GM12878 (cell line): ENCODE measurements around the gene ATG4B. TPM values are rescaled to one million over a fixed set of nuclear protein-coding genes. Genes with fewer than 3 reads are reported as not detected.

ENCODE experiments used
- ATAC-seq: fragments of 200-7000 bp; cut with Tn5 transposase; 3 replicates; pipeline ENCODE4 v1.9.1; 2020; ENCODE audit warnings: mild to moderate bottlenecking, moderate library complexity
- BruUV-seq: library from RNA; stranded (reverse); fragments of 400-500 nt; replicated peaks from 2 replicates; lab custom pipeline; 2021; lab: Mats Ljungman, UMichigan
- CTCF ChIA-PET: fragments of 300-600 bp; sonication (Branson Sonifier 250); formaldehyde crosslinking; extraction: SDS; loops from one replicate; lab custom pipeline; 2021; ENCODE audit warnings: inconsistent platforms; lab: Yijun Ruan, JAX
- POLR2A ChIA-PET: fragments of 350-600 bp; formaldehyde crosslinking; extraction: SDS; loops from one replicate; lab custom pipeline; 2021; ENCODE audit warnings: inconsistent platforms; lab: Charles Lee
- RAD21 ChIA-PET: fragments of 300-600 bp; sonication (Branson Sonifier 250); formaldehyde crosslinking; loops from one replicate; lab custom pipeline; 2023; ENCODE audit warnings: antibody characterized with exemption; ENCODE audit not compliant: unreplicated experiment; lab: Charles Lee
- SMC1A ChIA-PET: fragments of 300-600 bp; sonication (Branson Sonifier 250); formaldehyde crosslinking; loops from one replicate; lab custom pipeline; 2023; ENCODE audit not compliant: unreplicated experiment, uncharacterized antibody; lab: Charles Lee
- DNase-seq: peaks from one replicate; pipeline ENCODE4 v3.0.0-alpha.2; 2011; ENCODE audit warnings: low read depth, low spot score
- FAIRE-seq: peaks from 3 replicates; lab custom pipeline; 2011; peaks lifted over from hg19 to GRCh38; lab: Jason Lieb, UNC
- H2AFZ ChIP-seq: 2 replicates; pipeline ENCODE4 v1.6.0; 2011; ENCODE audit warnings: low read depth, low read length, control low read depth; ENCODE audit not compliant: control insufficient read depth
- H3K27ac ChIP-seq: 2 replicates; pipeline ENCODE4 v1.5.1; 2011; ENCODE audit warnings: control low read depth; ENCODE audit not compliant: control insufficient read depth, insufficient read depth
- H3K27me3 ChIP-seq, 2 experiments: replicated peaks in 1 of 2; 2 replicates each; pipeline versions ENCODE4 v1.6.0 to v1.6.1; 2011; ENCODE audit warnings: low read length in 1 of 2; ENCODE audit not compliant: control insufficient read depth in 2 of 2, insufficient read depth in 2 of 2
- H3K36me3 ChIP-seq, 2 experiments: 2 replicates each; pipeline ENCODE4 v1.5.1; 2011; ENCODE audit warnings: low read length in 1 of 2; ENCODE audit not compliant: control insufficient read depth in 2 of 2, insufficient read depth in 2 of 2
- H3K4me1 ChIP-seq: 2 replicates; pipeline ENCODE4 v1.6.1; 2011; ENCODE audit warnings: mild to moderate bottlenecking, low read length, moderate library complexity, mixed read lengths; ENCODE audit not compliant: control insufficient read depth, insufficient read depth
- H3K4me2 ChIP-seq: 2 replicates; pipeline ENCODE4 v1.6.0; 2011; ENCODE audit warnings: control low read depth; ENCODE audit not compliant: control insufficient read depth, insufficient read depth
- H3K4me3 ChIP-seq: fragments of 200-600 bp; sonication (generic); 2 replicates; pipeline ENCODE4 v1.5.1; 2016
- H3K79me2 ChIP-seq: 2 replicates; pipeline ENCODE4 v1.6.0; 2011; ENCODE audit warnings: low read length; ENCODE audit not compliant: control insufficient read depth, insufficient read depth
- H3K9ac ChIP-seq: 2 replicates; pipeline ENCODE4 v1.8.0; 2011; ENCODE audit warnings: low read length, control low read depth, mixed read lengths; ENCODE audit not compliant: control insufficient read depth, insufficient read depth
- H3K9me3 ChIP-seq: replicated peaks from 3 replicates; pipeline ENCODE4 v1.5.1; 2011; ENCODE audit warnings: mild to moderate bottlenecking, low read length; ENCODE audit not compliant: control insufficient read depth, insufficient read depth
- H4K20me1 ChIP-seq: 2 replicates; pipeline ENCODE4 v1.6.0; 2011; ENCODE audit not compliant: control insufficient read depth, insufficient read depth
- BHLHE40 ChIP-seq, 2 experiments: fragments of 450-650 bp in 1 of 2; IDR thresholded peaks; 2 replicates each; pipeline ENCODE4 v1.6.1; 2011 to 2017; ENCODE audit warnings: low read depth in 2 of 2, borderline replicate concordance in 1 of 2, improper control_type of control experiment in 1 of 2, low read length in 1 of 2, mild to moderate bottlenecking in 1 of 2
- CREM ChIP-seq: IDR thresholded peaks from 2 replicates; pipeline ENCODE4 v1.6.1; 2014; ENCODE audit warnings: antibody characterized with exemption, low read depth
- HDGF ChIP-seq: fragments of 450-650 bp; IDR thresholded peaks from 2 replicates; pipeline ENCODE4 v1.6.1; 2016; ENCODE audit warnings: antibody characterized with exemption
- NFXL1 ChIP-seq: fragments of 450-650 bp; IDR thresholded peaks from 2 replicates; pipeline ENCODE4 v1.6.1; 2017; ENCODE audit warnings: antibody characterized with exemption, mild to moderate bottlenecking, borderline replicate concordance
- NKRF ChIP-seq: fragments of 450-650 bp; conservative IDR thresholded peaks from 2 replicates; pipeline ENCODE4 v1.6.1; 2017; ENCODE audit warnings: mild to moderate bottlenecking, moderate library complexity
- NR2C1 ChIP-seq: fragments of 450-650 bp; IDR thresholded peaks from 2 replicates; pipeline ENCODE4 v1.6.1; 2017; ENCODE audit warnings: antibody characterized with exemption, mild to moderate bottlenecking, moderate library complexity
- RCOR1 ChIP-seq: conservative IDR thresholded peaks from 2 replicates; pipeline ENCODE4 v1.6.1; 2012; ENCODE audit warnings: low read depth, low read length, improper control_type of control experiment
- RELA ChIP-seq: fragments of 450-650 bp; IDR thresholded peaks from 2 replicates; pipeline ENCODE4 v1.8.0; 2014; ENCODE audit warnings: borderline replicate concordance; ENCODE audit not compliant: partially characterized antibody
- RFX5 ChIP-seq: IDR thresholded peaks from 2 replicates; pipeline ENCODE4 v1.6.1; 2011; ENCODE audit warnings: low read depth, low read length, improper control_type of control experiment
- SMC3 ChIP-seq: IDR thresholded peaks from 2 replicates; pipeline ENCODE4 v1.6.1; 2011; ENCODE audit warnings: low read length, improper control_type of control experiment, borderline replicate concordance
- SREBF1 ChIP-seq: IDR thresholded peaks from 2 replicates; pipeline ENCODE4 v1.6.1; 2012; ENCODE audit warnings: mild to moderate bottlenecking, low read length
- TARDBP ChIP-seq: IDR thresholded peaks from 2 replicates; pipeline ENCODE4 v1.6.1; 2016; ENCODE audit warnings: borderline replicate concordance
- ZNF24 ChIP-seq: fragments of 450-650 bp; IDR thresholded peaks from 2 replicates; pipeline ENCODE4 v1.6.1; 2017; ENCODE audit warnings: antibody characterized with exemption, mild to moderate bottlenecking
- ZNF687 ChIP-seq: fragments of 450-650 bp; IDR thresholded peaks from 2 replicates; pipeline ENCODE4 v1.6.1; 2017; ENCODE audit warnings: mild to moderate bottlenecking, moderate library complexity
- WGBS: methylation state at CpG from one replicate; pipeline ENCODE4 v1.1.6; 2016; ENCODE audit warnings: low lambda C conversion rate; ENCODE audit not compliant: insufficient replicate concordance, insufficient coverage; ENCODE audit errors: missing lambda C conversion rate; 5-methylcytosine and 5-hydroxymethylcytosine counted together
- in situ Hi-C: fragments of 300-500 bp; cut with MboI; formaldehyde crosslinking; loops from 9 replicates; pipeline ENCODE4 v1.14.3; 2018; ENCODE audit warnings: mixed read lengths
- intact Hi-C: fragments of 100-400 bp; cut with micrococcal nuclease; formaldehyde crosslinking; loops from one replicate; pipeline ENCODE4 v1.14.2; 2022; ENCODE audit not compliant: unreplicated experiment
- polyA plus RNA-seq, 11 experiments: library from polyadenylated mRNA; depleted of rRNA in 4 of 11; unstranded in 6 of 11; stranded (reverse) in 5 of 11; fragments of >200 nt; fragmentation: Nextera tagmentation in 4 of 11; fragmentation: Illumina TruSeq in 1 of 11; extraction: Ambion mirVana in 4 of 11; extraction: Trizol in 1 of 11; gene quantifications; 1 replicate in 1 of 11; 2 replicates in 10 of 11; pipeline versions ENCODE4 v1.2.1 to v1.2.3, GENCODE V29; 2011 to 2016; ENCODE audit warnings: inconsistent platforms in 2 of 11, missing spikeins in 2 of 11, low read depth in 1 of 11
- total RNA-seq, 4 experiments: library from RNA; depleted of rRNA in 3 of 4; stranded (reverse); fragments of >200 nt in 3 of 4; fragmentation: Illumina TruSeq in 1 of 4; extraction: Trizol in 1 of 4; gene quantifications; 2 replicates each; pipeline versions ENCODE4 v1.2.1 to v1.2.3, GENCODE V29; 2013 to 2021

ATG4B gene
- total and polyA plus RNA-seq, 10 of the 15 experiments (the other 5 are each of a cell fraction or from before 2014, with no cell fraction given), result 5.8 to 84.1 (median 64.9) TPM

GRCh38 chr2:241686650-241687425, 49.3 kb downstream of the ATG4B start, which contains the start of gene DTYMK (continued):
- TF ChIP-seq ZNF687, result peak; percentile 80
- TF ChIP-seq HDGF, result no peak
- TF ChIP-seq BHLHE40 (IDR thresholded peaks at IDR 0.05; ENCODE audit: borderline replicate concordance in 1 of 2, low read depth in 2 of 2, low read length in 1 of 2), result peak; percentile 50 to 94; a peak in 3 of 4 replicates

GRCh38 chr2:241689306-241689705, 51.8 kb downstream of the ATG4B start:
- Histone ChIP-seq H3K4me2 (no peak overlapping the region), H3K79me2 (peaks cover 35% of the 10 kb centered on the region), H3K9ac (no peak overlapping the region), H3K36me3 (peaks cover under 1 to 6% of the 10 kb centered on the region in 2 experiments; a peak in 3 of 4 replicates), H3K4me1 (peaks cover 7% of the 10 kb centered on the region; the same call in 1 of the 2 replicates), H3K27me3 (no peaks in the 10 kb centered on the region), H3K4me3 (no peak overlapping the region), H4K20me1 (no peaks in the 10 kb centered on the region), H3K9me3 (no peaks in the 10 kb centered on the region), H2AFZ (no peak overlapping the region), H3K27ac (no peak overlapping the region)
- POLR2A ChIA-PET, result interaction anchor here (0.6 to 1.8 kb wide), 2 partner anchors 13 to 413 kb away, joined by 3 to 5 read pairs; partner anchors contain the start of gene ING5
- CTCF ChIA-PET, result interaction anchor here (1.5 to 2.5 kb wide), 2 partner anchors 13 to 30 kb away, joined by 4 to 10 read pairs; partner anchors contain the start of gene ING5
- no peak for DNase-seq
- RAD21 ChIA-PET, result interaction anchor here (0.7 kb wide), 1 partner anchor 9 kb away, joined by 4 read pairs; no protein-coding TSS in a partner anchor
- no peak for ATAC-seq
- WGBS, result 88% methylated on average over 10 of the region's 10 CpGs
- in situ Hi-C loops, result no loop called here
- TSS peak; percentile 26 for BruUV-seq
- no peak for FAIRE-seq
- SMC1A ChIA-PET, result interaction anchor here (1.4 to 2.7 kb wide), 3 partner anchors 44 to 367 kb away, joined by 3 to 11 read pairs (median 7); partner anchors contain the start of gene D2HGDH
- intact Hi-C loops, result loop anchor here (5.0 kb wide), 1 partner anchor 43 kb away; the partner anchor contains the start of gene D2HGDH
- TF ChIP-seq CREM (no peak), SMC3 (no peak), NKRF (no peak), TARDBP (no peak), ZNF24 (no peak), NFXL1 (no peak), RCOR1 (no peak), SREBF1 (no peak), NR2C1 (no peak), RFX5 (no peak), RELA (no peak)
